Measurements from ENCODE around the gene RETREG3. TPM values are rescaled to one million over a fixed set of nuclear protein-coding genes. Genes with fewer than 3 reads are reported as not detected.
A peak's percentile ranks its signal among the peaks of the same experiment; 100 is the strongest.

Gene RETREG3
- total and polyA plus RNA-seq, 2 of the 13 experiments (the other 11 are each of a cell fraction or from before 2014, with no cell fraction given) = 47.0 to 55.8 TPM

GRCh38 chr17:42531455-42532354 is 77.5 kb downstream of the RETREG3 start (continued):
- no peak for TF ChIP-seq MLXIP (CRISPR knock-in tag; IDR thresholded peaks at IDR 0.05; ENCODE audit: borderline replicate concordance)
- TF ChIP-seq BRCA1 (CRISPR knock-in tag; IDR thresholded peaks at IDR 0.05) = no peak
- TF ChIP-seq ATRX (CRISPR knock-in tag; IDR thresholded peaks at IDR 0.05; ENCODE audit: borderline replicate concordance) = no peak
- no peak for TF ChIP-seq ZNF296 (CRISPR knock-in tag; conservative IDR thresholded peaks at IDR 0.05)
- no peak for TF ChIP-seq ZNF512 (CRISPR knock-in tag; IDR thresholded peaks at IDR 0.05)
- TF ChIP-seq RBM39 (IDR thresholded peaks at IDR 0.05; ENCODE audit: low read depth, low read length, poor library complexity, severe bottlenecking) = no peak
- TF ChIP-seq DBP (CRISPR knock-in tag; IDR thresholded peaks at IDR 0.05; ENCODE audit: not compliant biosample characterization) = peak; percentile 52
- TF ChIP-seq ZBTB8A (CRISPR knock-in tag; IDR thresholded peaks at IDR 0.05; ENCODE audit: borderline replicate concordance, low read depth) = 0 out of 2 replicates have a peak, but pooled peaks have one; percentile 20
- TF ChIP-seq ZC3H13 (CRISPR knock-in tag; IDR thresholded peaks at IDR 0.05) = 0 out of 2 replicates have a peak, but pooled peaks have one; percentile 60
- TF ChIP-seq MXD1 (CRISPR knock-in tag; IDR thresholded peaks at IDR 0.05) = no peak
- no peak for TF ChIP-seq ZNF335 (CRISPR knock-in tag; IDR thresholded peaks at IDR 0.05)
- no peak for TF ChIP-seq SRY (CRISPR knock-in tag; IDR thresholded peaks at IDR 0.05)
- no peak for TF ChIP-seq MAFF (IDR thresholded peaks at IDR 0.05; ENCODE audit: low read depth, low read length)
- peak; percentile 90; the same call in 1 of the 2 replicates for TF ChIP-seq ZNF280D (CRISPR knock-in tag; IDR thresholded peaks at IDR 0.05)
- TF ChIP-seq CSRNP2 (CRISPR knock-in tag; conservative IDR thresholded peaks at IDR 0.05; ENCODE audit: low read depth) = no peak
- no peak for TF ChIP-seq ZNF607 (CRISPR knock-in tag; IDR thresholded peaks at IDR 0.05; ENCODE audit: borderline replicate concordance)

All from HepG2 (cell line).